ENCODE data around the gene ZNF485. TPM values are rescaled to one million over a fixed set of nuclear protein-coding genes. Genes with fewer than 3 reads are reported as not detected.

ZNF485 gene
- polyA plus RNA-seq, 2 of the 4 experiments (the other 2 are of a cell fraction): 2.7 to 3.3 TPM

DNA sequence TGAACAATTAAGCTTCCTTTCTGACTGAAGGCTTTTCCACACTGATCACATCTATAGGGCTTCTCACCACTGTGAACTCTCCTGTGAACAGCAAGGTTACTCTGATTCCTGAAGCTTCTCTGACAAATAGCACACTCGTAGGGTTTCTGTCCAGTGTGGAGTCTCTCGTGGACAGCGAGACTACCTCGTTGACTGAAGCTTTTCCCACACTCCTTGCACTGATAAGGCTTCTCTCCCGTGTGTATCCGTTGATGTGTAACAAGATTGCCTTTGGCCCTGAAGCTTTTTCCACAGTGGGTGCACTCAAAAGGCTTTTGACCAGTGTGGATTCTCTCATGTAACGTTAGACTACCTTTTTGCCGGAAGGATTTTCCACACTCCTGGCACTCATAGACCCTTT lies 38.0 kb downstream of the ZNF485 start:
- POLR2A ChIA-PET: no interaction called here
- H3K4me1 ChIP-seq: no peaks in the 10 kb centered on the region

DNA sequence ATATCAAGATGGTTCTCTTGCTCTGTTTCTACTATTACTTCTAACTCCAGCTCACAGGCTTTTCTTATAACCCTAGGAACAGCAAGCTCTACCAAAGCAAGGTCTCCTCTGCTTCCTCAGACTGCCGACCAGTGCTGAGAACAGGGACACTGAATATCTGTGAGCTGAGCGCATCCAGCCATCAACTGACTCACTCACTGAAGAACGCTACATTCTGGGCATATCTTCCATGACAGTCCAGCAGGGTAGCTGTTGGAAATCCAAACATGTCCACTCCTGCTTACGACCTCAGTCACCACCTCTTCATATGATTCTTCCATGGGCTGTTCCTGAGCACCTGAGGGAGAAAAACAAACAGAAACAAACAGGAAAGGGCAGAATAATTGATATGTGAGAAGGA lies 39.6 kb downstream of the ZNF485 start:
- Histone ChIP-seq H3K9me3 (peaks cover 76% of the 10 kb centered on the region), H3K27ac (no peak overlapping the region), H3K4me2 (no peak overlapping the region), H3K4me1 (no peaks in the 10 kb centered on the region), H3K4me3 (no peak overlapping the region)
- ATAC-seq (no peak), DNase-seq (ENCODE audit: low read depth in 1 of 2, low spot score in 1 of 2) (no peak), FAIRE-seq (no peak)
- no peak for TF ChIP-seq SMC3 (IDR thresholded peaks at IDR 0.05)
- TF ChIP-seq PBX3 (IDR thresholded peaks at IDR 0.05): no peak
- TF ChIP-seq MYC (IDR thresholded peaks at IDR 0.05; ENCODE audit: borderline replicate concordance, low read length): no peak
- no peak for TF ChIP-seq ZSCAN20 (CRISPR knock-in tag; IDR thresholded peaks at IDR 0.05)
- no peak for TF ChIP-seq ZC3H11A (IDR thresholded peaks at IDR 0.05)
- TF ChIP-seq JUNB (IDR thresholded peaks at IDR 0.05): no peak
- TF ChIP-seq MAFK (IDR thresholded peaks at IDR 0.05; ENCODE audit: partially characterized antibody): no peak
- TF ChIP-seq, protein P1, sequence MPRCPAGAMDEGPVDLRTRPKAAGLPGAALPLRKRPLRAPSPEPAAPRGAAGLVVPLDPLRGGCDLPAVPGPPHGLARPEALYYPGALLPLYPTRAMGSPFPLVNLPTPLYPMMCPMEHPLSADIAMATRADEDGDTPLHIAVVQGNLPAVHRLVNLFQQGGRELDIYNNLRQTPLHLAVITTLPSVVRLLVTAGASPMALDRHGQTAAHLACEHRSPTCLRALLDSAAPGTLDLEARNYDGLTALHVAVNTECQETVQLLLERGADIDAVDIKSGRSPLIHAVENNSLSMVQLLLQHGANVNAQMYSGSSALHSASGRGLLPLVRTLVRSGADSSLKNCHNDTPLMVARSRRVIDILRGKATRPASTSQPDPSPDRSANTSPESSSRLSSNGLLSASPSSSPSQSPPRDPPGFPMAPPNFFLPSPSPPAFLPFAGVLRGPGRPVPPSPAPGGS (IDR thresholded peaks at IDR 0.05): no peak
- TF ChIP-seq EHMT2 (IDR thresholded peaks at IDR 0.05; ENCODE audit: low read depth): no peak
- no peak for TF ChIP-seq RFX5 (IDR thresholded peaks at IDR 0.05)
- TF ChIP-seq EHF (CRISPR knock-in tag; IDR thresholded peaks at IDR 0.05): no peak
- no peak for TF ChIP-seq RAD21 (conservative IDR thresholded peaks at IDR 0.05 in 1 of 2, IDR thresholded peaks at IDR 0.05 in 1 of 2)
- TF ChIP-seq ESRRA (IDR thresholded peaks at IDR 0.05; ENCODE audit: borderline replicate concordance, low read length): no peak
- no peak for TF ChIP-seq ATOH8 (CRISPR knock-in tag; IDR thresholded peaks at IDR 0.05; ENCODE audit: low read depth)
- TF ChIP-seq ELK1 (IDR thresholded peaks at IDR 0.05; ENCODE audit: low read depth, low read length): no peak
- no peak for TF ChIP-seq FOSB (CRISPR knock-in tag; IDR thresholded peaks at IDR 0.05)
- no peak for TF ChIP-seq CBX2 (IDR thresholded peaks at IDR 0.05; ENCODE audit: borderline replicate concordance, low read depth)
- TF ChIP-seq, protein P2, sequence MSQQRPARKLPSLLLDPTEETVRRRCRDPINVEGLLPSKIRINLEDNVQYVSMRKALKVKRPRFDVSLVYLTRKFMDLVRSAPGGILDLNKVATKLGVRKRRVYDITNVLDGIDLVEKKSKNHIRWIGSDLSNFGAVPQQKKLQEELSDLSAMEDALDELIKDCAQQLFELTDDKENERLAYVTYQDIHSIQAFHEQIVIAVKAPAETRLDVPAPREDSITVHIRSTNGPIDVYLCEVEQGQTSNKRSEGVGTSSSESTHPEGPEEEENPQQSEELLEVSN (IDR thresholded peaks at IDR 0.05; ENCODE audit: borderline replicate concordance, low read depth): no peak
- no peak for TF ChIP-seq RARB (CRISPR knock-in tag; IDR thresholded peaks at IDR 0.05)
- ChIA-PET CTCF (interaction anchor here (1.3 to 1.5 kb wide), 2 partner anchors 24 to 44 kb away, joined by 3 to 5 read pairs; no protein-coding TSS in a partner anchor), POLR2A (no interaction called here)
- WGBS (ENCODE audit: missing lambda C conversion rate): 74% methylated on average over 3 of the region's 4 CpGs

More for the DNA sequence above, 38.0 kb downstream of the ZNF485 start:
- no peak overlapping the region for H3K4me3 ChIP-seq
- FAIRE-seq (no peak), ATAC-seq (no peak), DNase-seq (ENCODE audit: low read depth in 1 of 2, low spot score in 1 of 2) (peak in 1 of 2 experiments; percentile 61)
- no peak overlapping the region for H3K4me2 ChIP-seq
- CTCF ChIA-PET: interaction anchor here (1.0 kb wide), 1 partner anchor 45 kb away, joined by 3 read pairs; no protein-coding TSS in a partner anchor
- no peak overlapping the region for H3K27ac ChIP-seq
- H3K9me3 ChIP-seq: peaks cover 77% of the 10 kb centered on the region
- TF ChIP-seq MYC (IDR thresholded peaks at IDR 0.05; ENCODE audit: borderline replicate concordance, low read length) (no peak), GATA3 (IDR thresholded peaks at IDR 0.05; ENCODE audit: borderline replicate concordance) (no peak), MAZ (IDR thresholded peaks at IDR 0.05; ENCODE audit: borderline replicate concordance, low read depth, low read length) (no peak), ATOH8 (CRISPR knock-in tag; IDR thresholded peaks at IDR 0.05; ENCODE audit: low read depth) (no peak)
- WGBS (ENCODE audit: missing lambda C conversion rate): 93% methylated on average over 8 of the region's 8 CpGs

Measured in A549 (cell line).